Stomach (tissue), 4 donors: ENCODE measurements around the gene ALPK1.

Source experiments
- POLR2A ChIP-seq, 4 donors: fragments of 450-650 bp; IDR thresholded peaks; one replicate each; pipeline ENCODE4 v1.6.1; 2016; ENCODE audit warnings: antibody characterized with exemption in 4 of 4, control low read depth in 2 of 4, mild to moderate bottlenecking in 1 of 4, moderate library complexity in 1 of 4
- POLR2AphosphoS5 ChIP-seq, 3 donors: sonication (generic); formaldehyde crosslinking; IDR thresholded peaks; one replicate each; pipeline ENCODE4 v1.6.1; 2016; ENCODE audit warnings: antibody characterized with exemption in 3 of 3
- TF ChIP-seq, protein P1 (sequence below), 7 experiments: fragments of 450-650 bp in 4 of 7; fragments of 200-600 bp in 3 of 7; sonication (generic) in 3 of 7; IDR thresholded peaks; one replicate each; pipeline ENCODE4 v1.5.1; 2016 to 2019; ENCODE audit warnings: antibody characterized with exemption in 7 of 7, control low read depth in 2 of 7, mild to moderate bottlenecking in 1 of 7

DNA sequence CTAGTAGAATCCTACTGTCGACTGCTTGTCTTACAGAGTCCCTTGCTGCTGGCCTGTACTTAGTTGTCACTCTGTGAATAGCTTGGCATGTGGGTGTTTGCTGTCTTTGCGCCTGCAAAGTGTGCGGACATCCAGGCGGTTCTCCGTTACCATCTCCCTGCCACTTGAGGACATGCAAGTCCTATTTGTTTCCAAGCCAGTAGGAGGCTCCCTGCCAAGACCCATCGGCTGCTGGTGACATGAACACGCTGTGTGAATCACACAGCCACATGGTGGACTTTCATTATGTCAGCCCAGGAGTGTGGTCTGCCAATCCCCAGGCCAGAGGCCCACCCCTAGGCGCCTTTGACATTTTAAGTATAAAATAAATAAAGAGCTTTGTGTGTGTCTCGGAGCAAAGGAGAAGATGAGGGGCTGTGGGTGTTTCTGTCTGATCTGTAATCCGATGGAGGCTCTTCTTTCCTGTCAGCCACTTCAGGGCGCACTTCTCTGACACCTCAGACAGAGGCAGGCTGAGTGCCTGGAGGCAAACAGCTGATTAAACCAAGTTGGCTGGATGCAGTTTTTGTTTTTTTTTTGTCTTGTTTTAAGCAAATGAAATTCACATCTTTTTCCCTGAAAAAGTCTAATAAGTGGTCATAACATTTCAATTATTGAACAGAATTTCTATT lies 51.5 kb downstream of the ALPK1 start:
- no peak for TF ChIP-seq POLR2A (IDR thresholded peaks at IDR 0.05)
- TF ChIP-seq, protein P1, sequence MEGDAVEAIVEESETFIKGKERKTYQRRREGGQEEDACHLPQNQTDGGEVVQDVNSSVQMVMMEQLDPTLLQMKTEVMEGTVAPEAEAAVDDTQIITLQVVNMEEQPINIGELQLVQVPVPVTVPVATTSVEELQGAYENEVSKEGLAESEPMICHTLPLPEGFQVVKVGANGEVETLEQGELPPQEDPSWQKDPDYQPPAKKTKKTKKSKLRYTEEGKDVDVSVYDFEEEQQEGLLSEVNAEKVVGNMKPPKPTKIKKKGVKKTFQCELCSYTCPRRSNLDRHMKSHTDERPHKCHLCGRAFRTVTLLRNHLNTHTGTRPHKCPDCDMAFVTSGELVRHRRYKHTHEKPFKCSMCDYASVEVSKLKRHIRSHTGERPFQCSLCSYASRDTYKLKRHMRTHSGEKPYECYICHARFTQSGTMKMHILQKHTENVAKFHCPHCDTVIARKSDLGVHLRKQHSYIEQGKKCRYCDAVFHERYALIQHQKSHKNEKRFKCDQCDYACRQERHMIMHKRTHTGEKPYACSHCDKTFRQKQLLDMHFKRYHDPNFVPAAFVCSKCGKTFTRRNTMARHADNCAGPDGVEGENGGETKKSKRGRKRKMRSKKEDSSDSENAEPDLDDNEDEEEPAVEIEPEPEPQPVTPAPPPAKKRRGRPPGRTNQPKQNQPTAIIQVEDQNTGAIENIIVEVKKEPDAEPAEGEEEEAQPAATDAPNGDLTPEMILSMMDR (IDR thresholded peaks at IDR 0.05), result no peak
- no peak for TF ChIP-seq POLR2AphosphoS5 (IDR thresholded peaks at IDR 0.05)
